K562 (cell line): ENCODE measurements around the gene GRHL3. TPM values are rescaled to one million over a fixed set of nuclear protein-coding genes. Genes with fewer than 3 reads are reported as not detected.

ENCODE experiments used
- ATAC-seq: fragments of 200-7000 bp; cut with Tn5 transposase; 3 replicates; pipeline ENCODE4 v1.9.1; 2020; ENCODE audit warnings: moderate library complexity
- BruUV-seq: library from RNA; stranded (reverse); fragments of 400-500 nt; replicated peaks from 2 replicates; lab custom pipeline; 2021; lab: Mats Ljungman, UMichigan
- CTCF ChIA-PET: fragments of 300-600 bp; formaldehyde crosslinking; extraction: SDS; loops from one replicate; lab custom pipeline; 2021; ENCODE audit warnings: low intra/inter-chr PET ratio; lab: Yijun Ruan, JAX
- POLR2A ChIA-PET: fragments of 300-600, 350-650 bp; sonication (Branson Sonifier 250); formaldehyde crosslinking; extraction: SDS; loops from one replicate; lab custom pipeline; 2021; ENCODE audit warnings: antibody characterized with exemption, inconsistent platforms; lab: Yijun Ruan, JAX
- DNase-seq, 4 experiments: peaks; one replicate each; pipeline versions ENCODE4 v3.0.0 to v3.0.0-alpha.2; 2011 to 2018; ENCODE audit warnings: low spot score in 3 of 4, mixed read lengths in 3 of 4; ENCODE audit errors: extremely low read depth in 1 of 4
- FAIRE-seq: peaks from 2 replicates; lab custom pipeline; 2011; peaks lifted over from hg19 to GRCh38; lab: Jason Lieb, UNC
- H2AFZ ChIP-seq: 2 replicates; pipeline ENCODE4 v1.6.0; 2011; ENCODE audit warnings: low read depth, low read length, control low read depth, inconsistent platforms
- H3K27ac ChIP-seq: fragments of 200-600 bp; 3 replicates; pipeline ENCODE4 v1.8.0; 2011; ENCODE audit warnings: low read depth, mild to moderate bottlenecking, control low read depth, inconsistent platforms, low read length, moderate library complexity, mixed read lengths; ENCODE audit errors: extremely low read depth
- H3K27me3 ChIP-seq, 2 experiments: fragments of 300-600 bp in 1 of 2; 2 replicates in 1 of 2; 3 replicates in 1 of 2; pipeline versions ENCODE4 v1.6.0 to v1.8.0; 2011; ENCODE audit warnings: inconsistent platforms in 2 of 2, low read length in 2 of 2, mild to moderate bottlenecking in 1 of 2, mixed read lengths in 1 of 2, moderate library complexity in 1 of 2; ENCODE audit not compliant: control insufficient read depth in 2 of 2, insufficient read depth in 2 of 2
- H3K36me3 ChIP-seq: fragments of 300-600 bp; 3 replicates; pipeline ENCODE4 v1.8.0; 2011; ENCODE audit warnings: mild to moderate bottlenecking, low read length, inconsistent platforms; ENCODE audit not compliant: control insufficient read depth, insufficient read depth
- H3K4me1 ChIP-seq, 2 experiments: fragments of 200-600 bp in 1 of 2; replicated peaks in 1 of 2; 2 replicates in 1 of 2; 3 replicates in 1 of 2; pipeline versions ENCODE4 v1.5.1 to v1.8.0; 2011; ENCODE audit warnings: inconsistent platforms in 2 of 2, low read length in 2 of 2, mild to moderate bottlenecking in 1 of 2, mixed read lengths in 1 of 2, moderate library complexity in 1 of 2; ENCODE audit not compliant: control insufficient read depth in 2 of 2, insufficient read depth in 2 of 2
- H3K4me2 ChIP-seq: 2 replicates; pipeline ENCODE4 v1.6.1; 2011; ENCODE audit warnings: low read length, control low read depth, inconsistent platforms, mixed read lengths; ENCODE audit not compliant: insufficient read depth
- H3K4me3 ChIP-seq: fragments of 200-600 bp; sonication (generic), shearing (Covaris generic); 2 replicates; pipeline ENCODE4 v1.5.1; 2016; ENCODE audit warnings: control low read depth, inconsistent platforms
- H3K79me2 ChIP-seq: fragments of 200-600 bp; 3 replicates; pipeline ENCODE4 v1.8.0; 2011; ENCODE audit warnings: low read length, inconsistent platforms; ENCODE audit not compliant: control insufficient read depth, insufficient read depth
- H3K9ac ChIP-seq, 2 experiments: 2 replicates each; pipeline versions ENCODE4 v1.6.0 to v1.6.1; 2011; ENCODE audit warnings: low read depth in 2 of 2, low read length in 2 of 2, control low read depth in 1 of 2, inconsistent platforms in 1 of 2, mild to moderate bottlenecking in 1 of 2, mixed read lengths in 1 of 2; ENCODE audit not compliant: insufficient read depth in 1 of 2
- H3K9me1 ChIP-seq: one replicate; pipeline ENCODE4 v1.6.0; 2011; ENCODE audit warnings: inconsistent platforms, mild to moderate bottlenecking, low read length, moderate library complexity; ENCODE audit not compliant: control insufficient read depth, insufficient read depth
- H3K9me3 ChIP-seq: replicated peaks from 2 replicates; pipeline ENCODE4 v1.5.1; 2011; ENCODE audit warnings: low read depth, low read length, inconsistent platforms; ENCODE audit not compliant: control insufficient read depth, insufficient read depth
- H4K20me1 ChIP-seq: replicated peaks from 2 replicates; pipeline ENCODE4 v1.6.1; 2011; ENCODE audit warnings: low read length, inconsistent platforms, mixed read lengths; ENCODE audit not compliant: control insufficient read depth, insufficient read depth
- DLX4 ChIP-seq: fragments of 250-450 bp; sonication (Bioruptor Pico); IDR thresholded peaks from 2 replicates; pipeline ENCODE4 v1.6.1; 2021; ENCODE audit warnings: mild to moderate bottlenecking
- DNMT1 ChIP-seq: fragments of 450-650 bp; IDR thresholded peaks from 2 replicates; pipeline ENCODE4 v1.6.1; 2016; ENCODE audit warnings: antibody characterized with exemption, mild to moderate bottlenecking
- MBD2 ChIP-seq: sonication (generic); IDR thresholded peaks from 2 replicates; pipeline ENCODE4 v1.6.1; 2016; ENCODE audit warnings: low read depth, borderline replicate concordance
- NR3C1 ChIP-seq: sonication (generic); formaldehyde crosslinking; IDR thresholded peaks from 2 replicates; pipeline ENCODE4 v1.8.1; 2022; ENCODE audit warnings: missing genetic modification reagents
- RAD21 ChIP-seq, 2 experiments: fragments of 250-450 bp in 1 of 2; fragments of 450-650 bp in 1 of 2; sonication (Bioruptor Pico) in 1 of 2; formaldehyde crosslinking in 1 of 2; IDR thresholded peaks in 1 of 2; conservative IDR thresholded peaks in 1 of 2; 2 replicates each; pipeline versions ENCODE4 v1.4.0 to v1.8.0; 2020 to 2022; ENCODE audit warnings: mild to moderate bottlenecking in 2 of 2, moderate library complexity in 1 of 2
- RBM17 ChIP-seq: fragments of 200-400 bp; formaldehyde crosslinking; IDR thresholded peaks from 2 replicates; pipeline ENCODE4 v1.6.1; 2017; ENCODE audit warnings: low read depth, mild to moderate bottlenecking, low read length, borderline replicate concordance
- RERE ChIP-seq: sonication (generic); formaldehyde crosslinking; IDR thresholded peaks from 2 replicates; pipeline ENCODE4 v1.8.0; 2023; ENCODE audit warnings: missing genetic modification reagents, mild to moderate bottlenecking, borderline replicate concordance
- ZNF778 ChIP-seq: fragments of 450-650 bp; formaldehyde crosslinking; IDR thresholded peaks from 2 replicates; pipeline ENCODE4 v1.4.0; 2020; ENCODE audit warnings: mild to moderate bottlenecking, moderate library complexity
- ZNF780A ChIP-seq: fragments of 250-450 bp; sonication (Bioruptor Pico); IDR thresholded peaks from 2 replicates; pipeline ENCODE4 v1.5.0; 2021; ENCODE audit warnings: mild to moderate bottlenecking
- WGBS: fragments of 100-300 bp; shearing (Covaris generic); methylation state at CpG from one replicate; pipeline ENCODE4 v1.1.6; 2016; ENCODE audit warnings: low coverage, mixed read lengths; ENCODE audit not compliant: insufficient coverage; ENCODE audit errors: missing lambda C conversion rate; 5-methylcytosine and 5-hydroxymethylcytosine counted together
- in situ Hi-C: fragments of 300-500 bp; cut with MboI; formaldehyde crosslinking; loops from 4 replicates; pipeline ENCODE4 v1.15.0; 2018; ENCODE audit warnings: inconsistent platforms, mixed read lengths
- intact Hi-C: fragments of 100-400 bp; cut with micrococcal nuclease; formaldehyde crosslinking; loops from 2 replicates; pipeline ENCODE4 v1.14.2; 2022
- polyA plus RNA-seq, 8 experiments: library from polyadenylated mRNA; depleted of rRNA in 4 of 8; stranded (reverse) in 5 of 8; unstranded in 3 of 8; fragments of >200 nt; fragmentation: Nextera tagmentation in 2 of 8; fragmentation: Illumina TruSeq in 1 of 8; extraction: Ambion mirVana in 2 of 8; extraction: Trizol in 1 of 8; gene quantifications; 2 replicates each; pipeline versions ENCODE4 v1.2.1 to v1.2.3, GENCODE V29; 2011 to 2014; ENCODE audit warnings: inconsistent platforms in 1 of 8, missing spikeins in 1 of 8
- total RNA-seq, 7 experiments: library from RNA; depleted of rRNA in 6 of 7; stranded (reverse); fragments of >200 nt in 6 of 7; fragmentation: Illumina TruSeq in 2 of 7; extraction: Trizol in 2 of 7; gene quantifications; 2 replicates each; pipeline versions ENCODE4 v1.2.1 to v1.2.3, GENCODE V29; 2011 to 2021; ENCODE audit warnings: low replicate concordance in 1 of 7
- TF ChIP-seq, protein P1 (sequence below), 3 experiments: IDR thresholded peaks in 2 of 3; conservative IDR thresholded peaks in 1 of 3; 2 replicates each; pipeline ENCODE4 v1.5.1; 2011 to 2012; ENCODE audit warnings: low read length in 3 of 3, mild to moderate bottlenecking in 3 of 3, control low read depth in 2 of 3, improper control_type of control experiment in 1 of 3, inconsistent platforms in 1 of 3, low read depth in 1 of 3, mixed read lengths in 1 of 3, moderate library complexity in 1 of 3; ENCODE audit not compliant: insufficient read depth in 2 of 3

The GRHL3 gene
- total and polyA plus RNA-seq, 9 of the 15 experiments (the other 6 are each of a cell fraction or from before 2014, with no cell fraction given), result 0.01 to 0.04 TPM; not detected in 7

GRCh38 chr1:24308365-24309015 lies 10.7 kb upstream of the GRHL3 start:
- H3K9ac ChIP-seq, result no peak overlapping the region
- H3K4me1 ChIP-seq, result peaks cover 6 to 13% of the 10 kb centered on the region in 2 experiments; a peak in 3 of 5 replicates
- no peak overlapping the region for H3K27ac ChIP-seq
- no peaks in the 10 kb centered on the region for H3K36me3 ChIP-seq
- 10% methylated on average over 7 of the region's 7 CpGs for whole genome bisulfite sequencing
- H3K9me1 ChIP-seq, result no peaks in the 10 kb centered on the region
- H4K20me1 ChIP-seq, result no peaks in the 10 kb centered on the region
- H3K79me2 ChIP-seq, result no peaks in the 10 kb centered on the region
- intact Hi-C loops (no loop called here), in situ Hi-C loops (loop anchor here (5.0 kb wide), 1 partner anchor 74 kb away; no protein-coding TSS in a partner anchor)
- no peak overlapping the region for H2AFZ ChIP-seq
- ChIA-PET CTCF (no interaction called here), POLR2A (interaction anchor here (1.0 to 1.3 kb wide), 4 partner anchors 10 to 25 kb away, joined by 3 to 6 read pairs (median 6); no protein-coding TSS in a partner anchor)
- no peak overlapping the region for H3K4me2 ChIP-seq
- no peak overlapping the region for H3K4me3 ChIP-seq
- peak; percentile 70 for ATAC-seq
- no TSS peak for BruUV-seq
- no peak for TF ChIP-seq MBD2
- no peak for TF ChIP-seq ZNF778 (CRISPR knock-in tag)
- no peak for TF ChIP-seq ZNF780A (CRISPR knock-in tag)
- TF ChIP-seq RAD21 (CRISPR knock-in tag; conservative IDR thresholded peaks at IDR 0.05 in 1 of 2, IDR thresholded peaks at IDR 0.05 in 1 of 2), result peak in 1 of 2 experiments; percentile 37; a peak in 3 of 4 replicates
- no peak for TF ChIP-seq DNMT1
- TF ChIP-seq, protein P1, sequence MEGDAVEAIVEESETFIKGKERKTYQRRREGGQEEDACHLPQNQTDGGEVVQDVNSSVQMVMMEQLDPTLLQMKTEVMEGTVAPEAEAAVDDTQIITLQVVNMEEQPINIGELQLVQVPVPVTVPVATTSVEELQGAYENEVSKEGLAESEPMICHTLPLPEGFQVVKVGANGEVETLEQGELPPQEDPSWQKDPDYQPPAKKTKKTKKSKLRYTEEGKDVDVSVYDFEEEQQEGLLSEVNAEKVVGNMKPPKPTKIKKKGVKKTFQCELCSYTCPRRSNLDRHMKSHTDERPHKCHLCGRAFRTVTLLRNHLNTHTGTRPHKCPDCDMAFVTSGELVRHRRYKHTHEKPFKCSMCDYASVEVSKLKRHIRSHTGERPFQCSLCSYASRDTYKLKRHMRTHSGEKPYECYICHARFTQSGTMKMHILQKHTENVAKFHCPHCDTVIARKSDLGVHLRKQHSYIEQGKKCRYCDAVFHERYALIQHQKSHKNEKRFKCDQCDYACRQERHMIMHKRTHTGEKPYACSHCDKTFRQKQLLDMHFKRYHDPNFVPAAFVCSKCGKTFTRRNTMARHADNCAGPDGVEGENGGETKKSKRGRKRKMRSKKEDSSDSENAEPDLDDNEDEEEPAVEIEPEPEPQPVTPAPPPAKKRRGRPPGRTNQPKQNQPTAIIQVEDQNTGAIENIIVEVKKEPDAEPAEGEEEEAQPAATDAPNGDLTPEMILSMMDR (IDR thresholded peaks at IDR 0.05 in 2 of 3, conservative IDR thresholded peaks at IDR 0.05 in 1 of 3; ENCODE audit: insufficient read depth in 2 of 3, low read depth in 1 of 3, low read length in 3 of 3), result peak; percentile 35 to 44 (median 36); a peak in 4 of 6 replicates
- no peak for TF ChIP-seq DLX4 (CRISPR knock-in tag)
- no peak for TF ChIP-seq RERE
- no peak for TF ChIP-seq NR3C1 (CRISPR knock-in tag)
- TF ChIP-seq RBM17, result no peak
- peak; percentile 19 for FAIRE-seq
- H3K27me3 ChIP-seq, result peaks cover 9 to 16% of the 10 kb centered on the region in 2 experiments; a peak in 4 of 5 replicates
- no peaks in the 10 kb centered on the region for H3K9me3 ChIP-seq
- DNase-seq, result peak in 1 of 4 experiments; percentile 21
